Osteocyte (in vitro differentiated cells): ENCODE data around the gene NKIRAS2. TPM values are rescaled to one million over a fixed set of nuclear protein-coding genes. Genes with fewer than 3 reads are reported as not detected.

Experiments
- DNase-seq: peaks from one replicate; pipeline ENCODE4 v3.0.0; 2021; ENCODE audit warnings: mixed read lengths; ENCODE audit not compliant: unreplicated experiment; ENCODE audit errors: extremely low spot score
- H3K27ac Mint-ChIP-seq: one replicate; pipeline ENCODE4 v1.8.0; 2021; ENCODE audit warnings: mild to moderate bottlenecking, mixed read lengths; ENCODE audit not compliant: unreplicated experiment
- H3K27me3 Mint-ChIP-seq: one replicate; pipeline ENCODE4 v1.8.0; 2021; ENCODE audit warnings: mixed read lengths; ENCODE audit not compliant: unreplicated experiment
- H3K36me3 Mint-ChIP-seq: one replicate; pipeline ENCODE4 v1.8.0; 2021; ENCODE audit warnings: mixed read lengths; ENCODE audit not compliant: unreplicated experiment
- H3K4me1 Mint-ChIP-seq: one replicate; pipeline ENCODE4 v1.8.0; 2021; ENCODE audit warnings: mixed read lengths; ENCODE audit not compliant: unreplicated experiment
- H3K4me3 Mint-ChIP-seq: one replicate; pipeline ENCODE4 v1.8.0; 2021; ENCODE audit warnings: mild to moderate bottlenecking, moderate library complexity, mixed read lengths; ENCODE audit not compliant: unreplicated experiment
- H3K9me3 Mint-ChIP-seq: one replicate; pipeline ENCODE4 v1.8.0; 2021; ENCODE audit warnings: mixed read lengths; ENCODE audit not compliant: unreplicated experiment
- CTCF ChIP-seq: fragments of 200-600 bp; sonication (generic); IDR thresholded peaks from 2 replicates; pipeline ENCODE4 v1.5.0; 2021; ENCODE audit warnings: antibody characterized with exemption, mild to moderate bottlenecking, moderate library complexity
- total RNA-seq: library from RNA; stranded (reverse); gene quantifications from 2 replicates; pipeline ENCODE4 v1.2.1, GENCODE V29; 2021

NKIRAS2 gene
- total RNA-seq, 1 donor from 2014 or later: 48.9 TPM

DNA sequence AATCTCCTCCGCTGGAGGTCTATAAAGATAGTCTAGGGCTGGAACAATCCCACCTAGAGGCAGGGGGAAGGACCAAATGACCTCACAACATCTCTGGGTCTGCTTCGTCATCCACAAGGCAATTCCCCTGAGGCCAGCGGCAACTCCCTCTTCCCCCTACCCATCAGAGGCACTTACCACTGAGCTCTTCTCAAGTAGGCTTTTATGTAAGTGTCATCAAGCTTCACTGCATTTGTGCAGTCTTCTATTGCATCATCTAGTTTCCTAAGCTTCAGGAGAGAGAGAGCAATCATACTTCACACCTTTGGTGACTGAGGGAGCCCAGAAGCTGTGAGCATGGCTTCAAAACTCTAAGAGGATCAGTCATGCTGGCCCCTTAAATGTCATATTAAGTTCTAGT is 32.2 kb upstream of the NKIRAS2 start:
- Mint-ChIP-seq H3K4me1 (no peaks in the 10 kb centered on the region), H3K27ac (no peak overlapping the region), H3K27me3 (no peaks in the 10 kb centered on the region), H3K9me3 (no peaks in the 10 kb centered on the region), H3K4me3 (no peak overlapping the region), H3K36me3 (peaks cover 59% of the 10 kb centered on the region)
- no peak for DNase-seq
- no peak for TF ChIP-seq CTCF

GRCh38 chr17:41988418-41988817 is 31.5 kb upstream of the NKIRAS2 start:
- Mint-ChIP-seq H3K4me3 (no peak overlapping the region), H3K36me3 (peaks cover 62% of the 10 kb centered on the region), H3K27me3 (no peaks in the 10 kb centered on the region), H3K4me1 (no peaks in the 10 kb centered on the region), H3K27ac (no peak overlapping the region), H3K9me3 (no peaks in the 10 kb centered on the region)
- TF ChIP-seq CTCF: no peak
- DNase-seq: no peak

DNA sequence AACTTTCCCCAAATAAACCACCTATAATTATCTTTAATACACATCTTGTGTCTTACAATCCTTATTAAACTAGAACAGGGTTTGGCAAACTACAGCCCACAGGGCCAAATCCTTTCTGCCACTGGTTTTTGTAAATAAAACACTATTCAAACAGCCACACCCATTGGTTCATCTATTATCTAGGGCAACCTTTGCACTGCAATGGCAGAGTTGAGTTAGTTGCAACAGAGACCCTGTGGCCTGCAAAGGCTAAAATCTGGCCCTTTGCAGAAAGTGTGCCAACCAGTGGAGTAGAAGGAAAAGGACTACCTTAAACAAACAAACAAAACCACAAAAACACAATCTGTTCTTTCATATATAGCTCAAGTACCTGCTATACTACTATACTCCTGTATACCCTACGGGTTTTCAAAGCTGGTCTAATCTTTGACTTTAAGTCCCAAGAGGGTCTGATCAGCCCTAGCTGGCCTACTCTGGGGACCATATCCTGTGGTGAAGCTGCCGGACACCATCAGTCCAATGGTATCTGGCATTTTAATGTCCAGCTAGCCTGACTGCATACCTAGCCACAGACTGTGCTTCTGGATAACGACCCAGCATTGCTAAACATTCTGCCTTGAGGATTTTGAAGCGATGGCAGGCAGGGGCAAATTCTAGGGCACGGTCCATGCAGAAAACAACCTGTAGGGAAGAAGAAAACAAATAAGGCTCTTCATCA is 30.0 kb upstream of the NKIRAS2 start:
- H3K27ac Mint-ChIP-seq: no peak overlapping the region
- H3K27me3 Mint-ChIP-seq: no peaks in the 10 kb centered on the region

GRCh38 chr17:41992576-41992975 is 27.3 kb upstream of the NKIRAS2 start:
- Mint-ChIP-seq H3K36me3 (peaks cover 58% of the 10 kb centered on the region), H3K27ac (no peak overlapping the region), H3K9me3 (no peaks in the 10 kb centered on the region), H3K27me3 (no peaks in the 10 kb centered on the region), H3K4me1 (no peaks in the 10 kb centered on the region), H3K4me3 (no peak overlapping the region)
- DNase-seq: no peak
- no peak for TF ChIP-seq CTCF

More for the DNA sequence above, 30.0 kb upstream of the NKIRAS2 start:
- no peak for DNase-seq
- no peaks in the 10 kb centered on the region for H3K4me1 Mint-ChIP-seq
- no peaks in the 10 kb centered on the region for H3K9me3 Mint-ChIP-seq
- H3K36me3 Mint-ChIP-seq: peaks cover 60% of the 10 kb centered on the region
- H3K4me3 Mint-ChIP-seq: no peak overlapping the region
- no peak for TF ChIP-seq CTCF

- no peaks in the 10 kb centered on the region for H3K27me3 Mint-ChIP-seq
- no peak for DNase-seq
- peaks cover 40% of the 10 kb centered on the region for H3K36me3 Mint-ChIP-seq
- no peak overlapping the region for H3K4me3 Mint-ChIP-seq
- H3K27ac Mint-ChIP-seq: no peak overlapping the region
- H3K4me1 Mint-ChIP-seq: no peaks in the 10 kb centered on the region
- H3K9me3 Mint-ChIP-seq: no peaks in the 10 kb centered on the region
- no peak for TF ChIP-seq CTCF
Observed at GRCh38 chr17:41996855-41997164, 23.1 kb upstream of the NKIRAS2 start.
